ENCODE data around the gene KDM4C. TPM values are rescaled to one million over a fixed set of nuclear protein-coding genes. Genes with fewer than 3 reads are reported as not detected.
"Not testable (repeated sequence)": the region's sequence is repeated elsewhere in the genome, so short reads cannot be mapped to it uniquely, and the experiment has no call there.

Gene KDM4C
- polyA plus RNA-seq, 4 donors = 12.6 to 27.3 (median 18.9) TPM

DNA sequence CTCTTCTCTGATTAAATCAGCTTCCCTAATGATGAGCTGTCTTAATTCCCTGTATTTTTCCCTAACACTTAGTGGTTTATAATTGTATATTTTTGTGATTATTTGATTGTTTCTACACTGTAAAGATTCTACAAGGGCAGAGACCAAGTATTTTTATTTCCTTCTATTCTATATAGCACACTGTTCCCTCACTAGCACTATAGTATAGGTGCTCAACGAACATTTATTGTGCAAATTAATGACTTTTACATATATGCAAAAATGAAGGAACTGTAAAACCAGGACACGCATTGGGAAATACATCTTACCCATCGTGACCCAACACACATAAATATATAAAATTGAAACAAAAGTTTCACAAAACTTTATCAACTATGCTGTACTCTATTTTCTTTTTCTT, 7.6 kb downstream of the KDM4C start:
- peaks cover 0 to 5% (median 0%) of the 10 kb centered on the region in 3 donors for H3K36me3 ChIP-seq (ENCODE audit: control insufficient read depth in 3 of 3, insufficient read depth in 2 of 3, low read depth in 1 of 3, low read length in 3 of 3)
- WGBS, 3 donors = 89 to 90% (median 89%) methylated on average over 3 of the region's 3 CpGs
- FAIRE-seq (no peak), DNase-seq (no peak)
- peaks cover 0 to 7% (median 0%) of the 10 kb centered on the region in 3 donors for H3K4me1 ChIP-seq (ENCODE audit: control insufficient read depth in 3 of 3, insufficient read depth in 2 of 3, low read depth in 1 of 3, low read length in 2 of 3)
- peaks cover 0 to 5% of the 10 kb centered on the region in 2 donors for H3K9me3 ChIP-seq (ENCODE audit: control insufficient read depth in 2 of 2, insufficient read depth in 1 of 2, low read depth in 1 of 2, low read length in 1 of 2)
- H3K27ac ChIP-seq (ENCODE audit: low read depth in 1 of 3, low read length in 2 of 3) = no peak overlapping the region
- no peak overlapping the region for H3K4me3 ChIP-seq (ENCODE audit: low read depth in 1 of 3, low read length in 3 of 3)
- H3K27me3 ChIP-seq (ENCODE audit: control insufficient read depth in 3 of 3, insufficient read depth in 3 of 3, low read length in 3 of 3) = no peaks in the 10 kb centered on the region

DNA sequence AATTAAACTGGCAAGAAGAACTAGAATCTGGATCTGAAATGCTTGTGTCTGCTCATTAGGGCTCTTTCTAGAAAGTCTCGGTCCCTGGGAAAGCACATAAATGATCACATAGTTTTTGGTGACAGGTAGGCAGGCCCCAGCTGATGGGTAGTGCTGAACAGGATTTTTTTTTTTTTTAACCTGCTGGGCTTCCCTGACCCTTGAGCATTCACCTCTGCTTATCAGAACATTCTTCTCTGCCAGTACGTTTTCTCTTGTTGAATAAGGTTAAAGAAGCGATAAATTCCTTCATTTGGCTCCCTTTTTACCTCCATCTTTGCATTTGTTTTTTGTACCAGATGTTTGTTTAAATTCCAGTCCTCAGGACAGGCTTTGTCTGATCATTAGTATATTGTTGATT, 8.8 kb downstream of the KDM4C start:
- H3K27me3 ChIP-seq (ENCODE audit: control insufficient read depth in 3 of 3, insufficient read depth in 3 of 3, low read length in 3 of 3) = no peaks in the 10 kb centered on the region
- H3K27ac ChIP-seq (ENCODE audit: low read depth in 1 of 3, low read length in 2 of 3) = no peak overlapping the region
- no peak for FAIRE-seq
- no peak overlapping the region for H3K4me3 ChIP-seq (ENCODE audit: low read depth in 1 of 3, low read length in 3 of 3)
- peaks cover 0 to 6% (median 0%) of the 10 kb centered on the region in 3 donors for H3K36me3 ChIP-seq (ENCODE audit: control insufficient read depth in 3 of 3, insufficient read depth in 2 of 3, low read depth in 1 of 3, low read length in 3 of 3)
- H3K9me3 ChIP-seq (ENCODE audit: control insufficient read depth in 2 of 2, insufficient read depth in 1 of 2, low read depth in 1 of 2, low read length in 1 of 2) = peaks cover 0 to 6% of the 10 kb centered on the region in 2 donors
- peaks cover 0 to 5% (median 0%) of the 10 kb centered on the region in 3 donors for H3K4me1 ChIP-seq (ENCODE audit: control insufficient read depth in 3 of 3, insufficient read depth in 2 of 3, low read depth in 1 of 3, low read length in 2 of 3)
- 70 to 83% (median 83%) methylated on average over 3 of the region's 3 CpGs for WGBS, 3 donors
- no peak for DNase-seq

DNA sequence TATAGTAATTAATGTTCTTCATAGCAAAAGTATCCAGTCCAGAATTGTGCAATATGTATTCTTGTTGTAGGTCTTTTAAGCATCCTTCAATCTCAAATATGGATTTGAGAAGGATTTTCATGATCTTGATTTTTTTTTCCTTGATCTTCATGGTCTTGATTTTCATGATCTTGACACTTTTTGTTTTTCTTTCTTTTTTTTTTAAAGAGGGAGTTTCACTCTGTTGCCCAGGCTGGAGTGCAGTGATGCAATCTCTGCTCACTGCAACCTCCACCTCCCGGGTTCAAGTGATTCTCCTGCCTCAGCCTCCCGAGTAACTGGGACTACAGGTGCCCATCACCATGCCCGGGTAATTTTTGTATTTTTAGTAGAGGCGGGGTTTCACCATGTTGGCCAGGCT, 10.8 kb downstream of the KDM4C start:
- not testable (repeated sequence) for H3K9me3 ChIP-seq (ENCODE audit: control insufficient read depth in 2 of 2, insufficient read depth in 1 of 2, low read depth in 1 of 2, low read length in 1 of 2); H3K4me1 ChIP-seq (ENCODE audit: control insufficient read depth in 3 of 3, insufficient read depth in 2 of 3, low read depth in 1 of 3, low read length in 2 of 3); H3K36me3 ChIP-seq (ENCODE audit: control insufficient read depth in 3 of 3, insufficient read depth in 2 of 3, low read depth in 1 of 3, low read length in 3 of 3); H3K27me3 ChIP-seq (ENCODE audit: control insufficient read depth in 3 of 3, insufficient read depth in 3 of 3, low read length in 3 of 3); H3K4me3 ChIP-seq (ENCODE audit: low read depth in 1 of 3, low read length in 3 of 3); H3K27ac ChIP-seq (ENCODE audit: low read depth in 1 of 3, low read length in 2 of 3); DNase-seq; FAIRE-seq
- WGBS, 3 donors = 80 to 89% (median 89%) methylated on average over 4 of the region's 4 CpGs

- FAIRE-seq (no peak), DNase-seq (no peak)
- Histone ChIP-seq H3K27me3 (ENCODE audit: control insufficient read depth in 3 of 3, insufficient read depth in 3 of 3, low read length in 3 of 3) (no peaks in the 10 kb centered on the region), H3K4me3 (ENCODE audit: low read depth in 1 of 3, low read length in 3 of 3) (no peak overlapping the region), H3K27ac (ENCODE audit: low read depth in 1 of 3, low read length in 2 of 3) (no peak overlapping the region), H3K9me3 (ENCODE audit: control insufficient read depth in 2 of 2, insufficient read depth in 1 of 2, low read depth in 1 of 2, low read length in 1 of 2) (peaks cover 0 to 2% of the 10 kb centered on the region in 2 donors), H3K36me3 (ENCODE audit: control insufficient read depth in 3 of 3, insufficient read depth in 2 of 3, low read depth in 1 of 3, low read length in 3 of 3) (peaks cover 0 to 2% (median 0%) of the 10 kb centered on the region in 3 donors), H3K4me1 (ENCODE audit: control insufficient read depth in 3 of 3, insufficient read depth in 2 of 3, low read depth in 1 of 3, low read length in 2 of 3) (peaks cover 0 to 2% (median 0%) of the 10 kb centered on the region in 3 donors)
- WGBS, 3 donors = 94 to 100% (median 96%) methylated on average over 2 of the region's 2 CpGs
These were observed 13.9 kb downstream of the KDM4C start for GRCh38 chr9:6771722-6772121.

DNA sequence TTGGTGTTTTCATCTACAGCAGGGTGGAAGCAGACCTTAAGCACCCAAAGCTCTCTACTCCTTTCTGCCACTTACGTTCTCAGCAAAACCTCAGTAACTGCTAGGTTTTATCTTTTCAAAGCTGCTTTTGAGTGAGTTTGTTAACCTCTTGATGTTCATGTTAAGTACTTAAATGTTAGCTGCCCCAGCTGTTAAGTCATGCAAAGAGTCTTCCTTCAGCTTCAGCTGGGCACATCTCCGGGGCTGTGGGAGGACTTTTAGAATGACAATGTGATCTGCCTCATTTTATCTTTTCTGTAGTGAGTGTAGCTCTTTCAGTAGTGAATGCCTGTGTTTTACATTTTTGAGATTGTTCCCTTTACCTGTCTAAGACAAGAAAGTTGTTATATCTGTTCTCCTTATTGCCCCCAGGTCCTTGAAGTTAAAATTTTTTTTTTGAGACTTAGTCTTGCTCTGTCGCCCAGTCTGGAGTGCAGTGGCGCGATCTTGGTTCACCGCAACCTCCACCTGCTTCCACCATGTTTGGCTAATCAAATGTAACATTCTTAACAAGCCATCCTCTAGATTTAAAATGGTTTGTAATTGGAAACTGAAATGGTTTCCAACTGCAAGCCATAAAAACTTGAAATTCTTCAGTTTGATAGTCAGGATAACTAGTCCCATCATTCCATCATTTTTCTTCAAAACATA, 19.6 kb downstream of the KDM4C start:
- H3K4me1 ChIP-seq (ENCODE audit: control insufficient read depth in 3 of 3, insufficient read depth in 2 of 3, low read depth in 1 of 3, low read length in 2 of 3) = peaks cover 0 to 36% (median 12%) of the 10 kb centered on the region in 3 donors
- H3K4me3 ChIP-seq (ENCODE audit: low read depth in 1 of 3, low read length in 3 of 3) = no peak overlapping the region
- DNase-seq = no peak
- no peaks in the 10 kb centered on the region for H3K36me3 ChIP-seq (ENCODE audit: control insufficient read depth in 3 of 3, insufficient read depth in 2 of 3, low read depth in 1 of 3, low read length in 3 of 3)
- 84 to 85% (median 84%) methylated on average over 6 of the region's 6 CpGs for WGBS, 3 donors
- H3K9me3 ChIP-seq (ENCODE audit: control insufficient read depth in 2 of 2, insufficient read depth in 1 of 2, low read depth in 1 of 2, low read length in 1 of 2) = no peaks in the 10 kb centered on the region
- no peak for FAIRE-seq
- H3K27me3 ChIP-seq (ENCODE audit: control insufficient read depth in 3 of 3, insufficient read depth in 3 of 3, low read length in 3 of 3) = no peaks in the 10 kb centered on the region
- no peak overlapping the region for H3K27ac ChIP-seq (ENCODE audit: low read depth in 1 of 3, low read length in 2 of 3)

DNA sequence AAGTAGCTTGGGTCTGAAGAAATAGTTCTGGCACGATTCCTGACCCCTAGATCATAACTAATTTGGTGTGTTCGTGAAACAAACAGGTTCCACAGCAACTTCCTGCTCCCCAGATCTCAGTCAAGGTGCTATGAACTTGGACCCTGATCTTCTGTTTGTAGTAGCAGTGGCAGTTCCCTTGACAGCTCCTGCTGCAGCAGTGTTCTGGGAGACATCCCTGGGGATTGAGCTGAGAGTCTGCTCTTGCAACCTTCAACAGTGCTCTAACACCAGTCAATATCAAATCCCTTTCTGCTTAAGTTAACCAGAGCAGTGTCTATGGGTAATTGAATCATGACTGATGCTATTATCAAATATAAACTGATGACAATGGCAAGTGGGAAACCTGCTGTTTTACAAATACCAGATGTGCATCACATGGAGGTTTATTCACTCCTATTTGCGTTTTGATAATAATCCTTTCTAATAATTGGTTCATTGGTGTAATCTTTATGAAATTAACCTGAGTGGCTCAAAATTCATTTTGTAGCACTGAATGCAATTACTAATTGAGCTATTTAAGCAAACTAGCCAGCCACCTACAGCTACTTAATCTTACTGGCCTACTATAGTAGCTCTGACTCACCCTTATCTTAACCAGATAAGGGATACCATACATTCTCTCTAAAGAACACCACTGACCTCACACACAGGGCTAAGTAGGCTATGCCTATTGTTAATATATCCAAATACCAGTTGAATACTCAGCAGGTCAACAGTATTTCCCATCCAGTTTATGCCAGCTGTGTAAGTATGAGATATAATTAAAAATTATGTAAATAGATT, 21.9 kb downstream of the KDM4C start:
- Histone ChIP-seq H3K27me3 (ENCODE audit: control insufficient read depth in 3 of 3, insufficient read depth in 3 of 3, low read length in 3 of 3) (no peaks in the 10 kb centered on the region), H3K4me3 (ENCODE audit: low read depth in 1 of 3, low read length in 3 of 3) (no peak overlapping the region), H3K36me3 (ENCODE audit: control insufficient read depth in 3 of 3, insufficient read depth in 2 of 3, low read depth in 1 of 3, low read length in 3 of 3) (peaks cover 0 to 1% (median 0%) of the 10 kb centered on the region in 3 donors), H3K27ac (ENCODE audit: low read depth in 1 of 3, low read length in 2 of 3) (peak overlapping the region; percentile 53 to 77 (median 67)), H3K9me3 (ENCODE audit: control insufficient read depth in 2 of 2, insufficient read depth in 1 of 2, low read depth in 1 of 2, low read length in 1 of 2) (no peaks in the 10 kb centered on the region), H3K4me1 (ENCODE audit: control insufficient read depth in 3 of 3, insufficient read depth in 2 of 3, low read depth in 1 of 3, low read length in 2 of 3) (peaks cover 0 to 38% (median 12%) of the 10 kb centered on the region in 3 donors)
- peak; percentile 78 to 88 for DNase-seq
- 16 to 56% (median 37%) methylated on average over 3 of the region's 3 CpGs for WGBS, 3 donors
- no peak for FAIRE-seq

DNA sequence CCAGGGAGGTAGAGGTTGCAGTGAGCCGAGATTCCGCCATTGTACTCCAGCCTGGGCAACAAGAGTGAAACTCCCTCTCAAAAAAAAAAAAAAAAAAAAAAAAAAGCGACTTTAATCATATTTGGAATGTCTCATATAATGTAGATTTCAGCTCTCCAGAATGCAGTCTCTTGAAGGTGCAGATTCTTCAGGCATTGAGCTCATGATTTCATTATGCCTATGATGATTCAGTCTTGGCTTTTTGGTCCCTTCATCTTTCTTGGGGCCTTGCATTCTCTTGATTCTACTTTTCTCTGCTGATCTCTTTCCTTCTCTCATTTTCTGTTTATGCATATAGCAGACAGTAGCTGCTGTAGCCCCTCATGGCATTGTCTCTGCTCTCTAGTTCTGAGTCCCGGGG, 22.9 kb downstream of the KDM4C start:
- no peak for FAIRE-seq
- H3K36me3 ChIP-seq (ENCODE audit: control insufficient read depth in 3 of 3, insufficient read depth in 2 of 3, low read depth in 1 of 3, low read length in 3 of 3) = peaks cover 0 to 2% (median 0%) of the 10 kb centered on the region in 3 donors
- H3K9me3 ChIP-seq (ENCODE audit: control insufficient read depth in 2 of 2, insufficient read depth in 1 of 2, low read depth in 1 of 2, low read length in 1 of 2) = no peaks in the 10 kb centered on the region
- H3K4me1 ChIP-seq (ENCODE audit: control insufficient read depth in 3 of 3, insufficient read depth in 2 of 3, low read depth in 1 of 3, low read length in 2 of 3) = peaks cover 0 to 40% (median 15%) of the 10 kb centered on the region in 3 donors
- WGBS, 3 donors = 82 to 93% (median 83%) methylated on average over 3 to 4 of the region's 4 CpGs
- no peaks in the 10 kb centered on the region for H3K27me3 ChIP-seq (ENCODE audit: control insufficient read depth in 3 of 3, insufficient read depth in 3 of 3, low read length in 3 of 3)
- no peak overlapping the region for H3K27ac ChIP-seq (ENCODE audit: low read depth in 1 of 3, low read length in 2 of 3)
- DNase-seq = no peak
- no peak overlapping the region for H3K4me3 ChIP-seq (ENCODE audit: low read depth in 1 of 3, low read length in 3 of 3)

DNA sequence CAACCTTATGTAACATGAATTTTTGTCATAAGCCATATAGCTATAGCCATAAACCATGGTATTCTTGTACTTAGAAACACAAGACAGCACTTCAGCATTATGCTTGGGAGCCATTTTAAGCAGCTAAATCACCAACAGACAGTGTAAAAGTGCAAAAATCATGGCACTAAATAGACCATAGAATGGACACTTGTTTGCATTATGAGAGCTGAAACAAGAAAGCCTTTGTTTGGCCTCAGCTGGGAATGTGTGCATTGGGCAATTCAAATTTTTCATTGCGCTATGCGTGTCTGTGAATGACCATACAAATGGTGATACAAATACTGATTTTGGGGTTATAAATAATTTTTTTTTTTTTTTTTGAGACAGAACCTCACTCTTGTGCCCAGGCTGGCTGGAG, 23.7 kb downstream of the KDM4C start:
- peaks cover 0 to 42% (median 15%) of the 10 kb centered on the region in 3 donors for H3K4me1 ChIP-seq (ENCODE audit: control insufficient read depth in 3 of 3, insufficient read depth in 2 of 3, low read depth in 1 of 3, low read length in 2 of 3)
- 26 to 66% (median 31%) methylated on average over 2 of the region's 2 CpGs for WGBS, 3 donors
- FAIRE-seq = no peak

More for the DNA sequence above, 23.7 kb downstream of the KDM4C start:
- H3K27me3 ChIP-seq (ENCODE audit: control insufficient read depth in 3 of 3, insufficient read depth in 3 of 3, low read length in 3 of 3) = no peaks in the 10 kb centered on the region
- H3K27ac ChIP-seq (ENCODE audit: low read depth in 1 of 3, low read length in 2 of 3) = no peak overlapping the region
- H3K4me3 ChIP-seq (ENCODE audit: low read depth in 1 of 3, low read length in 3 of 3) = no peak overlapping the region
- H3K9me3 ChIP-seq (ENCODE audit: control insufficient read depth in 2 of 2, insufficient read depth in 1 of 2, low read depth in 1 of 2, low read length in 1 of 2) = no peaks in the 10 kb centered on the region
- H3K36me3 ChIP-seq (ENCODE audit: control insufficient read depth in 3 of 3, insufficient read depth in 2 of 3, low read depth in 1 of 3, low read length in 3 of 3) = peaks cover 0 to 2% (median 0%) of the 10 kb centered on the region in 3 donors
- peak in 1 of 2 donors; percentile 37 for DNase-seq
